WTC11 (cell line): ENCODE data around the gene DUSP15. TPM values are rescaled to one million over a fixed set of nuclear protein-coding genes. Genes with fewer than 3 reads are reported as not detected.
"Not testable (repeated sequence)": the region's sequence is repeated elsewhere in the genome, so short reads cannot be mapped to it uniquely, and the experiment has no call there.

Experiments
- ATAC-seq: fragments of 200-7000 bp; cut with Tn5 transposase; 2 replicates; pipeline ENCODE4 v1.10.0; 2021; ENCODE audit warnings: mild to moderate bottlenecking, moderate library complexity
- CTCF ChIA-PET: fragments of 300-600 bp; sonication (Branson Sonifier 250); formaldehyde crosslinking; loops from one replicate; lab custom pipeline; 2021; ENCODE audit warnings: antibody characterized with exemption; lab: Charles Lee
- POLR2A ChIA-PET: fragments of 350-600 bp; sonication (Branson Sonifier 250); formaldehyde crosslinking; loops from one replicate; lab custom pipeline; 2021; ENCODE audit warnings: antibody characterized with exemption; lab: Charles Lee
- DNase-seq: peaks from one replicate; pipeline ENCODE4 v3.0.0; 2021; ENCODE audit warnings: low spot score
- H3K27ac Mint-ChIP-seq: 2 replicates; pipeline ENCODE4 v1.8.0; 2021; ENCODE audit warnings: mixed read lengths
- H3K27me3 Mint-ChIP-seq: 2 replicates; pipeline ENCODE4 v1.8.0; 2021; ENCODE audit warnings: low read depth, mild to moderate bottlenecking, moderate library complexity, mixed read lengths
- H3K36me3 Mint-ChIP-seq: 2 replicates; pipeline ENCODE4 v1.8.0; 2021; ENCODE audit warnings: mixed read lengths
- H3K4me1 Mint-ChIP-seq: 2 replicates; pipeline ENCODE4 v1.8.0; 2022; ENCODE audit warnings: mixed read lengths
- H3K4me3 Mint-ChIP-seq: 2 replicates; pipeline ENCODE4 v1.8.0; 2021; ENCODE audit warnings: mild to moderate bottlenecking, moderate library complexity, mixed read lengths
- H3K9me3 Mint-ChIP-seq: 2 replicates; pipeline ENCODE4 v1.8.0; 2021; ENCODE audit warnings: mixed read lengths
- ATF1 ChIP-seq: sonication (generic); formaldehyde crosslinking; IDR thresholded peaks from 2 replicates; pipeline ENCODE4 v1.8.1; 2023; ENCODE audit warnings: mild to moderate bottlenecking, moderate library complexity, missing genetic modification reagents
- FOXK1 ChIP-seq: sonication (generic); formaldehyde crosslinking; IDR thresholded peaks from 2 replicates; pipeline ENCODE4 v1.8.0; 2022; ENCODE audit warnings: mild to moderate bottlenecking, moderate library complexity, missing genetic modification reagents
- GTF2I ChIP-seq: fragments of 250-450 bp; sonication (Bioruptor Pico); conservative IDR thresholded peaks from 2 replicates; pipeline ENCODE4 v1.4.0; 2021; ENCODE audit warnings: mild to moderate bottlenecking
- NR1H2 ChIP-seq: sonication (generic); formaldehyde crosslinking; IDR thresholded peaks from 2 replicates; pipeline ENCODE4 v1.9.0; 2021; ENCODE audit warnings: mild to moderate bottlenecking, moderate library complexity, missing genetic modification reagents
- NR3C1 ChIP-seq: sonication (generic); formaldehyde crosslinking; conservative IDR thresholded peaks from 2 replicates; pipeline ENCODE4 v1.8.1; 2023; ENCODE audit warnings: low read depth, mild to moderate bottlenecking, missing genetic modification reagents
- RORB ChIP-seq: fragments of 250-450 bp; sonication (Bioruptor Pico); IDR thresholded peaks from 2 replicates; pipeline ENCODE4 v1.9.0; 2021; ENCODE audit warnings: mild to moderate bottlenecking
- TEAD1 ChIP-seq: sonication (generic); formaldehyde crosslinking; IDR thresholded peaks from 2 replicates; pipeline ENCODE4 v1.8.0; 2022; ENCODE audit warnings: mild to moderate bottlenecking, missing genetic modification reagents
- TEAD4 ChIP-seq: sonication (generic); formaldehyde crosslinking; IDR thresholded peaks from 2 replicates; pipeline ENCODE4 v1.8.0; 2022; ENCODE audit warnings: mild to moderate bottlenecking, missing genetic modification reagents
- ZNF232 ChIP-seq: sonication (generic); formaldehyde crosslinking; IDR thresholded peaks from 2 replicates; pipeline ENCODE4 v1.8.0; 2022; ENCODE audit warnings: mild to moderate bottlenecking, missing genetic modification reagents
- ZNF263 ChIP-seq: sonication (generic); formaldehyde crosslinking; IDR thresholded peaks from 2 replicates; pipeline ENCODE4 v1.8.1; 2022; ENCODE audit warnings: low read depth, mild to moderate bottlenecking, moderate library complexity, missing genetic modification reagents
- total RNA-seq: library from RNA; stranded (reverse); gene quantifications from 3 replicates; pipeline ENCODE4 v1.2.3, GENCODE V29; 2021
- TF ChIP-seq, protein P1 (sequence below): sonication (generic); formaldehyde crosslinking; IDR thresholded peaks from 2 replicates; pipeline ENCODE4 v1.8.0; 2022; ENCODE audit warnings: mild to moderate bottlenecking, missing genetic modification reagents
- TF ChIP-seq, protein P2 (sequence below): sonication (generic); formaldehyde crosslinking; IDR thresholded peaks from 2 replicates; pipeline ENCODE4 v1.8.1; 2022; ENCODE audit warnings: missing genetic modification reagents, borderline replicate concordance
- TF ChIP-seq, protein P3 (sequence below): sonication (generic); formaldehyde crosslinking; IDR thresholded peaks from 2 replicates; pipeline ENCODE4 v1.8.0; 2022; ENCODE audit warnings: mild to moderate bottlenecking, missing genetic modification reagents
- TF ChIP-seq, protein P4 (sequence below): sonication (generic); formaldehyde crosslinking; IDR thresholded peaks from 2 replicates; pipeline ENCODE4 v1.8.1; 2022; ENCODE audit warnings: low read depth, missing genetic modification reagents, borderline replicate concordance
- TF ChIP-seq, protein P5 (sequence below): sonication (generic); formaldehyde crosslinking; IDR thresholded peaks from 2 replicates; pipeline ENCODE4 v1.8.0; 2023; ENCODE audit warnings: missing genetic modification reagents, mild to moderate bottlenecking, borderline replicate concordance

Gene DUSP15
- total RNA-seq, 1 experiment from 2014 or later: 1.7 TPM

DNA sequence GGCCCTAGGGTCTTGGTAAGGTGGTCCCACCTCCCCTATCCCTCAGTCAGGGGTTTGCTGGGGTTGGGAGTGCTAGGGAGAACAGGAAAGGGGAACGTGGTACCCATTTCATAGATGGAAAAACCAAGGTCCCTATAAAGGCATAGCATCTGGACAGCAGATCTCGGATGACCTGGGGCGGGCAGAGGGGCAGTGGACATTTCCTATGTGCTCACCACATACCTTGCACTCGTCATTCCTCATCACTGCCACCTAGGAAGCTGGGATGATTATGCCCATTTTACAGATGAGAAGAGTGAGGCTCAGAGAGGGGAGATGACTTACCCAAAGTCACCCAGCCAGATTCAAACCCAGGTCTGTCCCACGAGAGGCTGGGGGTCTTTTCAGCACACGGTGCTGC, 39.1 kb downstream of the DUSP15 start (continued):
- TF ChIP-seq, protein P1, sequence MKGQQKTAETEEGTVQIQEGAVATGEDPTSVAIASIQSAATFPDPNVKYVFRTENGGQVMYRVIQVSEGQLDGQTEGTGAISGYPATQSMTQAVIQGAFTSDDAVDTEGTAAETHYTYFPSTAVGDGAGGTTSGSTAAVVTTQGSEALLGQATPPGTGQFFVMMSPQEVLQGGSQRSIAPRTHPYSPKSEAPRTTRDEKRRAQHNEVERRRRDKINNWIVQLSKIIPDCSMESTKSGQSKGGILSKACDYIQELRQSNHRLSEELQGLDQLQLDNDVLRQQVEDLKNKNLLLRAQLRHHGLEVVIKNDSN: no peak
- TF ChIP-seq RORB (CRISPR knock-in tag) (no peak), TEAD4 (CRISPR knock-in tag) (no peak), NR3C1 (CRISPR knock-in tag) (no peak)
- TF ChIP-seq, protein P2, sequence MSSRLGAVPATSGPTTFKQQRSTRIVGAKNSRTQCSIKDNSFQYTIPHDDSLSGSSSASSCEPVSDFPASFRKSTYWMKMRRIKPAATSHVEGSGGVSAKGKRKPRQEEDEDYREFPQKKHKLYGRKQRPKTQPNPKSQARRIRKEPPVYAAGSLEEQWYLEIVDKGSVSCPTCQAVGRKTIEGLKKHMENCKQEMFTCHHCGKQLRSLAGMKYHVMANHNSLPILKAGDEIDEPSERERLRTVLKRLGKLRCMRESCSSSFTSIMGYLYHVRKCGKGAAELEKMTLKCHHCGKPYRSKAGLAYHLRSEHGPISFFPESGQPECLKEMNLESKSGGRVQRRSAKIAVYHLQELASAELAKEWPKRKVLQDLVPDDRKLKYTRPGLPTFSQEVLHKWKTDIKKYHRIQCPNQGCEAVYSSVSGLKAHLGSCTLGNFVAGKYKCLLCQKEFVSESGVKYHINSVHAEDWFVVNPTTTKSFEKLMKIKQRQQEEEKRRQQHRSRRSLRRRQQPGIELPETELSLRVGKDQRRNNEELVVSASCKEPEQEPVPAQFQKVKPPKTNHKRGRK (CRISPR knock-in tag): no peak
- TF ChIP-seq, protein P3, sequence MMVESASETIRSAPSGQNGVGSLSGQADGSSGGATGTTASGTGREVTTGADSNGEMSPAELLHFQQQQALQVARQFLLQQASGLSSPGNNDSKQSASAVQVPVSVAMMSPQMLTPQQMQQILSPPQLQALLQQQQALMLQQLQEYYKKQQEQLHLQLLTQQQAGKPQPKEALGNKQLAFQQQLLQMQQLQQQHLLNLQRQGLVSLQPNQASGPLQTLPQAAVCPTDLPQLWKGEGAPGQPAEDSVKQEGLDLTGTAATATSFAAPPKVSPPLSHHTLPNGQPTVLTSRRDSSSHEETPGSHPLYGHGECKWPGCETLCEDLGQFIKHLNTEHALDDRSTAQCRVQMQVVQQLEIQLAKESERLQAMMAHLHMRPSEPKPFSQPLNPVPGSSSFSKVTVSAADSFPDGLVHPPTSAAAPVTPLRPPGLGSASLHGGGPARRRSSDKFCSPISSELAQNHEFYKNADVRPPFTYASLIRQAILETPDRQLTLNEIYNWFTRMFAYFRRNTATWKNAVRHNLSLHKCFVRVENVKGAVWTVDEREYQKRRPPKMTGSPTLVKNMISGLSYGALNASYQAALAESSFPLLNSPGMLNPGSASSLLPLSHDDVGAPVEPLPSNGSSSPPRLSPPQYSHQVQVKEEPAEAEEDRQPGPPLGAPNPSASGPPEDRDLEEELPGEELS: no peak

DNA sequence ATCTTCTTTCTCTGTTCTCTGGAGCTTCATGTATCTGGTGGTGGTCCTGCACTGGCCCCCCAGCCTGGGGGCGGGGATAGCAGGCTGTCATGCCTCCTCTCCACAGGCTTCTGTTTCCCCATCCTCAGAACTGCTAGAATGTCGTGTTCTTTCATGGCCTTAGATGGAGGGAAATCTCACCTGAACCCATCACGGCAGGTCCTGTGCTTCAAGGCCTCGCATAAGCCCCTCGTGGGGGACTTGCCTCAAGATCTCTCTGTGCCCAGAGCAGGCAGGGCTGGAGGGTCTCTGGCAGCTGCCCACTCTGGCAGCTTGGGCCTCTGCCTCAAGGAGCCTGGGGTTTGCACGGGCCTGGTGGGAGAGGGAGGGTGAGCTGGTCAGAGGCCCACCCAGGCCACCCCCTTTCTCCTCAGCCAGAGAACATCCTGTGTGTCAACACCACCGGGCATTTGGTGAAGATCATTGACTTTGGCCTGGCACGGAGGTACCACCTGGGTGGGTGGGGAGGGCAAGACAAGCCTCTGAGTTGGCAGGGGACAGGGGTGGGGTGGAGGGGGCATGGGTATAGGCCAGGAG, 39.8 kb downstream of the DUSP15 start:
- no peak overlapping the region for H3K4me3 Mint-ChIP-seq
- DNase-seq (no peak), ATAC-seq (no peak)
- no peaks in the 10 kb centered on the region for H3K9me3 Mint-ChIP-seq
- no peaks in the 10 kb centered on the region for H3K36me3 Mint-ChIP-seq
- H3K27ac Mint-ChIP-seq: no peak overlapping the region; the same call in 1 of the 2 replicates
- no peaks in the 10 kb centered on the region for H3K27me3 Mint-ChIP-seq
- CTCF ChIA-PET: interaction anchor here (0.7 to 2.0 kb wide), 7 partner anchors 15 to 187 kb away, joined by 3 to 9 read pairs (median 5); partner anchors contain the start of genes FOXS1 and PDRG1
- TF ChIP-seq, protein P4, sequence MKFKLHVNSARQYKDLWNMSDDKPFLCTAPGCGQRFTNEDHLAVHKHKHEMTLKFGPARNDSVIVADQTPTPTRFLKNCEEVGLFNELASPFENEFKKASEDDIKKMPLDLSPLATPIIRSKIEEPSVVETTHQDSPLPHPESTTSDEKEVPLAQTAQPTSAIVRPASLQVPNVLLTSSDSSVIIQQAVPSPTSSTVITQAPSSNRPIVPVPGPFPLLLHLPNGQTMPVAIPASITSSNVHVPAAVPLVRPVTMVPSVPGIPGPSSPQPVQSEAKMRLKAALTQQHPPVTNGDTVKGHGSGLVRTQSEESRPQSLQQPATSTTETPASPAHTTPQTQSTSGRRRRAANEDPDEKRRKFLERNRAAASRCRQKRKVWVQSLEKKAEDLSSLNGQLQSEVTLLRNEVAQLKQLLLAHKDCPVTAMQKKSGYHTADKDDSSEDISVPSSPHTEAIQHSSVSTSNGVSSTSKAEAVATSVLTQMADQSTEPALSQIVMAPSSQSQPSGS (CRISPR knock-in tag): no peak
- no peak for TF ChIP-seq TEAD1 (CRISPR knock-in tag)
- no peaks in the 10 kb centered on the region for H3K4me1 Mint-ChIP-seq
- POLR2A ChIA-PET: interaction anchor here (0.5 kb wide), 1 partner anchor 1604 kb away, joined by 4 read pairs; no protein-coding TSS in a partner anchor

DNA sequence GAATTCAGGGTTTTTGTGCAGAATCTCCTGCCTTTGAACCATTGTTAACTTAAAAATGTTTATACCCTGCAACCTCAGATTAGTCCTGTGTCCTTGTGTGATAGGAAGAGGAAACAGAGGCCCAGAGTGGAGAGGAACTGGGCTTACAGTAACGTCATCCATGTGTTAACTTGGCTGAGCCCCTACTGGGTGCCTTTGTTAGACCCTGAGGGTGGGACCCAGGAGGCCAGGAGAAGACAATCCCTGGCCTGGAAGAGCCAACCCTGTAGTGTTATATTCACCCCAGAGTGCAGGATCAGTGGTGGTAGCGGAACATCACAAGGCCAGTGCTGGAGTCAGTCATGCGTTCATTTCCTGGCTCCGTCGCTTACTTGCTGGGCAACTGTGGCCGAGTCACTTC, 40.6 kb downstream of the DUSP15 start:
- no peaks in the 10 kb centered on the region for H3K27me3 Mint-ChIP-seq
- ATAC-seq: no peak
- TF ChIP-seq, protein P4 (CRISPR knock-in tag): no peak
- TF ChIP-seq, protein P3: no peak
- TF ChIP-seq ZNF232 (no peak), NR1H2 (CRISPR knock-in tag) (no peak), FOXK1 (no peak), ATF1 (CRISPR knock-in tag) (no peak), GTF2I (no peak), ZNF263 (no peak)
- TF ChIP-seq, protein P5, sequence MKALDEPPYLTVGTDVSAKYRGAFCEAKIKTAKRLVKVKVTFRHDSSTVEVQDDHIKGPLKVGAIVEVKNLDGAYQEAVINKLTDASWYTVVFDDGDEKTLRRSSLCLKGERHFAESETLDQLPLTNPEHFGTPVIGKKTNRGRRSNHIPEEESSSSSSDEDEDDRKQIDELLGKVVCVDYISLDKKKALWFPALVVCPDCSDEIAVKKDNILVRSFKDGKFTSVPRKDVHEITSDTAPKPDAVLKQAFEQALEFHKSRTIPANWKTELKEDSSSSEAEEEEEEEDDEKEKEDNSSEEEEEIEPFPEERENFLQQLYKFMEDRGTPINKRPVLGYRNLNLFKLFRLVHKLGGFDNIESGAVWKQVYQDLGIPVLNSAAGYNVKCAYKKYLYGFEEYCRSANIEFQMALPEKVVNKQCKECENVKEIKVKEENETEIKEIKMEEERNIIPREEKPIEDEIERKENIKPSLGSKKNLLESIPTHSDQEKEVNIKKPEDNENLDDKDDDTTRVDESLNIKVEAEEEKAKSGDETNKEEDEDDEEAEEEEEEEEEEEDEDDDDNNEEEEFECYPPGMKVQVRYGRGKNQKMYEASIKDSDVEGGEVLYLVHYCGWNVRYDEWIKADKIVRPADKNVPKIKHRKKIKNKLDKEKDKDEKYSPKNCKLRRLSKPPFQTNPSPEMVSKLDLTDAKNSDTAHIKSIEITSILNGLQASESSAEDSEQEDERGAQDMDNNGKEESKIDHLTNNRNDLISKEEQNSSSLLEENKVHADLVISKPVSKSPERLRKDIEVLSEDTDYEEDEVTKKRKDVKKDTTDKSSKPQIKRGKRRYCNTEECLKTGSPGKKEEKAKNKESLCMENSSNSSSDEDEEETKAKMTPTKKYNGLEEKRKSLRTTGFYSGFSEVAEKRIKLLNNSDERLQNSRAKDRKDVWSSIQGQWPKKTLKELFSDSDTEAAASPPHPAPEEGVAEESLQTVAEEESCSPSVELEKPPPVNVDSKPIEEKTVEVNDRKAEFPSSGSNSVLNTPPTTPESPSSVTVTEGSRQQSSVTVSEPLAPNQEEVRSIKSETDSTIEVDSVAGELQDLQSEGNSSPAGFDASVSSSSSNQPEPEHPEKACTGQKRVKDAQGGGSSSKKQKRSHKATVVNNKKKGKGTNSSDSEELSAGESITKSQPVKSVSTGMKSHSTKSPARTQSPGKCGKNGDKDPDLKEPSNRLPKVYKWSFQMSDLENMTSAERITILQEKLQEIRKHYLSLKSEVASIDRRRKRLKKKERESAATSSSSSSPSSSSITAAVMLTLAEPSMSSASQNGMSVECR (CRISPR knock-in tag): no peak
- TF ChIP-seq, all 79 proteins: peak for 0
- no peaks in the 10 kb centered on the region for H3K4me1 Mint-ChIP-seq
- H3K4me3 Mint-ChIP-seq: no peak overlapping the region
- H3K27ac Mint-ChIP-seq: no peak overlapping the region
- ChIA-PET POLR2A (interaction anchor here (0.6 kb wide), 1 partner anchor 264 kb away, joined by 3 read pairs; no protein-coding TSS in a partner anchor), CTCF (interaction anchor here (1.1 to 2.0 kb wide), 5 partner anchors 17 to 188 kb away, joined by 4 to 9 read pairs (median 8); partner anchors contain the start of gene PDRG1)
- no peaks in the 10 kb centered on the region for H3K9me3 Mint-ChIP-seq
- no peak for DNase-seq
- H3K36me3 Mint-ChIP-seq: no peaks in the 10 kb centered on the region

DNA sequence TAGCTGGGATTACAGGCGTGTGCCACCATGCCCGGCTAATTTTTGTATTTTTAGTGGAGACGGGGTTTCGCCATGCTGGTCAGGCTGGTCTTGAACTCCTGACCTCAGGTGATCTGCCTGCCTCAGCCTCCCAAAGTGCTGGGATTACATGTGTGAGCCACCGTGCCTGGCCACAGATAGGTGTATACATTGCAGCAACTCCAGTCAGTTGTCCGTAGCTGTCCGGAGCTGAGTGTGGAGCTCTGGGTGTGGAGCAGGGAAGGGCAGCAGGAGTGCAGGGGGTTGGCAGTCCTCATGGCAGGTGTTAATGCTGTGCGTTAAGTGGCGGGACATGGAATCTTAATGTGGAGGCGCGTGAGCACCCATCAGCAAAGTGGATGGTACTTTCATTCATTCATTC, 42.3 kb downstream of the DUSP15 start:
- POLR2A ChIA-PET, H3K36me3 Mint-ChIP-seq, H3K9me3 Mint-ChIP-seq, H3K4me3 Mint-ChIP-seq, DNase-seq, H3K27me3 Mint-ChIP-seq, H3K27ac Mint-ChIP-seq, ATAC-seq, H3K4me1 Mint-ChIP-seq: not testable (repeated sequence)
- CTCF ChIA-PET: interaction anchor here (0.7 to 1.1 kb wide), 3 partner anchors 25 to 239 kb away, joined by 3 read pairs; no protein-coding TSS in a partner anchor
